Right atrium auricular region (tissue), 2 donors: ENCODE measurements around the gene FKBP2. TPM values are rescaled to one million over a fixed set of nuclear protein-coding genes. Genes with fewer than 3 reads are reported as not detected.

Experiments used
- DNase-seq: peaks from one replicate; pipeline ENCODE4 v3.0.0-alpha.2; 2019; ENCODE audit warnings: low spot score
- H3K27ac ChIP-seq, 2 donors: fragments of 200-600 bp; sonication (generic); 1 replicate in 1 of 2; 2 replicates in 1 of 2; pipeline ENCODE4 v1.5.1; 2016 to 2019
- H3K27me3 ChIP-seq, 2 donors: fragments of 200-600 bp; sonication (generic); one replicate each; pipeline versions ENCODE4 v1.5.1 to v1.6.0; 2017 to 2019
- H3K36me3 ChIP-seq: fragments of 200-600 bp; sonication (generic); one replicate; pipeline ENCODE4 v1.5.1; 2016
- H3K4me1 ChIP-seq, 2 donors: fragments of 200-600 bp; sonication (generic); one replicate each; pipeline versions ENCODE4 v1.5.1 to v1.6.0; 2017 to 2019
- H3K4me3 ChIP-seq, 2 donors: fragments of 200-600 bp; sonication (generic); 1 replicate in 1 of 2; 2 replicates in 1 of 2; pipeline ENCODE4 v1.5.1; 2017 to 2019; ENCODE audit warnings: mild to moderate bottlenecking in 1 of 2, moderate library complexity in 1 of 2
- H3K9me3 ChIP-seq, 2 donors: fragments of 200-600 bp; sonication (generic); one replicate each; pipeline ENCODE4 v1.5.1; 2019
- total RNA-seq, 2 donors: library from RNA; depleted of rRNA; stranded (reverse); fragments of >200 nt; gene quantifications; one replicate each; pipeline ENCODE4 v1.1.0, GENCODE V29; 2016
- TF ChIP-seq, protein P1 (sequence below), 2 donors: fragments of 200-600 bp; sonication (generic); IDR thresholded peaks; one replicate each; pipeline ENCODE4 v1.5.1; 2019; ENCODE audit warnings: antibody characterized with exemption in 2 of 2

Gene FKBP2
- total RNA-seq, 2 donors from 2014 or later, result 59.1 to 83.4 TPM

DNA sequence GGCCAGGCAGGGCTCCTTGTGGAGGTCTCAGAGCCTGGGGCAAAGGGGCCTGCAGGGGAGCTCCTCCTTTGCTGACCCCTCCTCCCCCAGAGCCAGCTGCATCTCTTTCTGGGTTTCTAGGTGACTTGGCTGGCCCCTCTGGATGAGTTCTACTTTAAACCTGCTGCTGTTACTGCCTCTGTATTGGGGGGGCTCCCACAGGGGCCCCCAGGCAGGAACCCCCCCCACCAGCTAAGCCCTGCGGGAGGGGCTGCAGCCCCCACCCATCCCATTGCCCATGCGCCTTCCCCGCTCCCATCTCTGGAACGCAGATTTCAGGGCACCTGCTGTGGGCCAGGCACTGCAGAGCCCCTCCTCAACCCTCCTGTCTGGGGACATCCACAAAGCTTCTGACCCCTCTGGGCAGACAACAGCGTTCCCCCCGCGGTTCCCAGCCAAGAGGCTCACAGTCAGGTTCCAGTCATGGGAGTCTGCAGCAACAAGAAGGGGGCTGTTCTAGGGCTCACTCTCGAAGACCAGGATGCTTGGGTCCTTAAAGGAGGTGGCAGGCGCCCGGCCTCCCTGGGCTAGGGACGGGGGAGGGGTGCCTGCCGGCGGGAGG lies 9.6 kb downstream of the FKBP2 start:
- Histone ChIP-seq H3K27me3 (no peaks in the 10 kb centered on the region), H3K4me3 (peak overlapping the region; percentile 43 to 83), H3K4me1 (peaks cover 0 to 51% of the 10 kb centered on the region in 2 donors), H3K27ac (peak overlapping the region in 1 of 2 donors; percentile 56), H3K9me3 (no peaks in the 10 kb centered on the region), H3K36me3 (peaks cover 8% of the 10 kb centered on the region)
- no peak for DNase-seq
- TF ChIP-seq, protein P1, sequence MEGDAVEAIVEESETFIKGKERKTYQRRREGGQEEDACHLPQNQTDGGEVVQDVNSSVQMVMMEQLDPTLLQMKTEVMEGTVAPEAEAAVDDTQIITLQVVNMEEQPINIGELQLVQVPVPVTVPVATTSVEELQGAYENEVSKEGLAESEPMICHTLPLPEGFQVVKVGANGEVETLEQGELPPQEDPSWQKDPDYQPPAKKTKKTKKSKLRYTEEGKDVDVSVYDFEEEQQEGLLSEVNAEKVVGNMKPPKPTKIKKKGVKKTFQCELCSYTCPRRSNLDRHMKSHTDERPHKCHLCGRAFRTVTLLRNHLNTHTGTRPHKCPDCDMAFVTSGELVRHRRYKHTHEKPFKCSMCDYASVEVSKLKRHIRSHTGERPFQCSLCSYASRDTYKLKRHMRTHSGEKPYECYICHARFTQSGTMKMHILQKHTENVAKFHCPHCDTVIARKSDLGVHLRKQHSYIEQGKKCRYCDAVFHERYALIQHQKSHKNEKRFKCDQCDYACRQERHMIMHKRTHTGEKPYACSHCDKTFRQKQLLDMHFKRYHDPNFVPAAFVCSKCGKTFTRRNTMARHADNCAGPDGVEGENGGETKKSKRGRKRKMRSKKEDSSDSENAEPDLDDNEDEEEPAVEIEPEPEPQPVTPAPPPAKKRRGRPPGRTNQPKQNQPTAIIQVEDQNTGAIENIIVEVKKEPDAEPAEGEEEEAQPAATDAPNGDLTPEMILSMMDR (IDR thresholded peaks at IDR 0.05), result no peak

DNA sequence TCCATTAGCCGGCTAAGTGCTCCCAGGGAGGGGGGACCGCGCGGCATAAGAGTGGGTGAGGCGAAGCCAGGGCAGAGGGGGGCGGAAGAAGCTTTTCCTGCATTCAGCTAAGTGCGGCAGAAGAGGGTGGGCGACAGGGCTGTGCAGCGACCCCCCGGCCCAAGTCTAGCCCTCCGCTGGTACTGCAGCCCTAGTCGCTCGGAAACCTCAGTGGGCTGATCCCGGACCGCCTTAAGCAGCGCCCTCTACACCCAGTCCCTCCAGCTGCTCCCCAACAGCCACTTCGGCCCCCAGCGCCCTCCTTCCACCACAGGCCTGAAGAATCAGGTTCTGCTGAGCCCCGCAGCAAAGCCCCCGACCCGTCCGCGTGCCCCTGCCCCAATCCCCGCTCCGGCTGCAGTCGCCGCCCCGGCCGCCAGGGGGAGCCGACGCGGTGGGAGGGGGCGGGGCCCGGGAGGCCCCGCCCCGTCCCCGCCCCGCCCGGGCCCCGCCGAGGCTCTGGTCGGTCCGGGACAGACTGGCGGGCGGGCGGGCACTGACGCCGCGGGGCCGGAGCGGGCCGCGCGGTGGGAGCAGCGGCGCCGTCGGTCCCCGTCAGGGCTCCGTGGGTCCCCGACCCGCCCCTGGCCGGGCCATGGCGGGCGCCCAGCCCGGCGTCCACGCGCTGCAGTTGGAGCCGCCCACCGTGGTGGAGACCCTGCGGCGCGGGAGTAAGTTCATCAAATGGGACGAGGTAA lies 10.3 kb downstream of the FKBP2 start, which contains the start of gene PLCB3:
PLCB3 (plus strand) TSS at position 515 of the 737 bp plus-strand sequence; CDS start at position 635, 120 bp downstream.
- Histone ChIP-seq H3K36me3 (peaks cover 15% of the 10 kb centered on the region), H3K27me3 (no peaks in the 10 kb centered on the region), H3K27ac (peak within 1 kb of the TSS; percentile 63 to 71), H3K4me3 (peak within 1 kb of the TSS; percentile 77 to 83), H3K4me1 (peaks cover 0 to 45% of the 10 kb centered on the region in 2 donors), H3K9me3 (no peaks in the 10 kb centered on the region)
- DNase-seq, result no peak
- TF ChIP-seq, protein P1 (IDR thresholded peaks at IDR 0.05), result peak; percentile 87 to 99

DNA sequence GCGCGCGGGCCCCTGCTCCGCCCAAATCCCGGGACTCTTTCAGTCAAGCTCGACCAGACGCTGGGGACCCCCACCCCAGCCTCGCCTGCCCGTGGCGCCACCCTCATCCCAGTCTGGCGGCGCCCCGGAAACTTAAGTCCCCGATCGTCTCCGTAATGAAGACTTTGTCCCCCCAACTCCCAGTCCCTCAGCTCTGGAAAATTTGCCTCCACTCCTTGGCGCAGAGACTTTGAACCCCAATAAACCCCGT lies 10.8 kb downstream of the FKBP2 start:
- no peaks in the 10 kb centered on the region for H3K27me3 ChIP-seq
- H3K4me1 ChIP-seq, result peaks cover 0 to 44% of the 10 kb centered on the region in 2 donors
- no peaks in the 10 kb centered on the region for H3K9me3 ChIP-seq
- no peak for DNase-seq
- peak overlapping the region; percentile 77 to 83 for H3K4me3 ChIP-seq
- TF ChIP-seq, protein P1 (IDR thresholded peaks at IDR 0.05), result no peak
- H3K27ac ChIP-seq, result peak overlapping the region; percentile 63 to 71
- H3K36me3 ChIP-seq, result peaks cover 20% of the 10 kb centered on the region

DNA sequence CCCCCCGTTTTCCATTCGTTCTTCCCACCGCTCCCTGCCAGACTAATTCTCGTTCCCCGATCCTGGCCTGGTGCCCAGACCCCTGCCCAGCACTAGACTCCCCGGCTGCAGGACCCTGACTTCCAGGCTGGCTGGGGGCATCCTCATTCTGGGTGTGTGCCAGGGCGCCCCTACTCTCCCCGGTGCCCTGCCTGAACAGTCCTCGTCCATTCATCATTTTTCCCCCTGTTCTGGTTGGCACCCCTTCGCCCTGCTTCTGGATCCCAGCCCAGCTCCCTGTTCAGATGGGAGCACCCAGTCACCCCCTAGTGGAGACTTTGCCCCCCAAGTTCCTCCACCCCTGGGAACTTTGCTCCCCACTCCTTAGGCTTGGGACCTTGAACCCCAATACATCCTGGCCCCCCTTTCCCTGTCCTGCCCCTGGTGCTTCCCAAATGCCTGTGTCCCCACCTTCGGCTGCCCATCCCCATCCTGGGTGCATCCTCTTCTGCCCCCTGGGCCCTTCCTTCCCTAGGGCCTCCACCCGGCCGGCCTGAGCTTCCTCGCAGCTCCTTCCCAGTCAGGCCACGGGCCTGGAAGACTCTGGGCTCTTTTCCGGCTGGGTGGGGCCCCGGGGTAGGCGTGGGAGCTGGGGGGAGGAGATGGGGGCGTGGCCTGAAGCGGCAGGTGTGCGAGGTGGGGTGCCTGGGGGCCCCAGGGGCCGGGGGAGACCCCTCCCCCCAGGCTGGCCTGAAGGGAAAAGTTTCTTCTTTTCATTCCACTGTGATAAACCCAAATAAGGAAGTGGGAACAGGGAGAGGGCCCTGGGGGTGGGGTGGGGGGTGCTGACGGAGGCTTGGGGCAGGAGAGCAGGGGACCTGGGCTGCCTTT lies 11.3 kb downstream of the FKBP2 start:
- Histone ChIP-seq H3K36me3 (peaks cover 20% of the 10 kb centered on the region), H3K9me3 (no peaks in the 10 kb centered on the region), H3K27me3 (no peaks in the 10 kb centered on the region), H3K4me3 (peak overlapping the region; percentile 77 to 83), H3K4me1 (peaks cover 0 to 40% of the 10 kb centered on the region in 2 donors), H3K27ac (peak overlapping the region; percentile 63 to 71)
- TF ChIP-seq, protein P1 (IDR thresholded peaks at IDR 0.05), result peak in 1 of 2 donors; percentile 31
- no peak for DNase-seq

DNA sequence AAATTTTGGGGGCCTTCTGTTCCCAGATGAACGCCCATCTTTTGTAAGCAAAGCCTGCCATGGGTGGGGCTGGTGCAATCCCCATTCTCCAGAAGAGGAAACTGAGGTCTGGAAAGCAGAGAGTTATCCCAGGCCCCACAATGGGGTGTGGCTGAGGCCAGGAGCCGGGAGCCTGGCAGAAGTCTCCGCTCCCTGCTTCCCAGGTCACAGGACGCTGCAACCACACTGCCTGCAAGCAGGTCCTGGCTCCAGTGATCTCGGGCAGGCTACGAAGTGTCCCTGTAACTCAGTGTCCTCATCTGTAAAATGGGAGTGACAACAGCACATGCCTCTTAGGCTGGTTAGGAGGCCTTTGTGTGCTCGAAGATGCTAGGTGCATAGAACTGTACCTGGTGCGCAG lies 12.1 kb downstream of the FKBP2 start:
- H3K4me1 ChIP-seq, result peaks cover 0 to 33% of the 10 kb centered on the region in 2 donors
- peaks cover 20% of the 10 kb centered on the region for H3K36me3 ChIP-seq
- no peaks in the 10 kb centered on the region for H3K27me3 ChIP-seq
- peak overlapping the region in 1 of 2 donors; percentile 83 for H3K4me3 ChIP-seq
- TF ChIP-seq, protein P1 (IDR thresholded peaks at IDR 0.05), result no peak
- peak overlapping the region in 1 of 2 donors; percentile 71 for H3K27ac ChIP-seq
- no peaks in the 10 kb centered on the region for H3K9me3 ChIP-seq
- DNase-seq, result no peak
